GM18951 (cell line): ENCODE data around the gene ZMYND11.
"Not testable (repeated sequence)": the region's sequence is repeated elsewhere in the genome, so short reads cannot be mapped to it uniquely, and the experiment has no call there.

Experiments
- POLR2A ChIP-seq: IDR thresholded peaks from 4 replicates; pipeline ENCODE4 v1.6.1; 2011; ENCODE audit warnings: mild to moderate bottlenecking; ENCODE audit not compliant: insufficient read length, insufficient read depth; ENCODE audit errors: extremely low read depth
- in situ Hi-C: fragments of 300-500 bp; cut with MboI; formaldehyde crosslinking; loops from one replicate; pipeline ENCODE4 v1.12.0; 2022; ENCODE audit warnings: low sequenced_read_pairs, mixed read lengths, inconsistent platforms; ENCODE audit not compliant: unreplicated experiment

ZMYND11 gene

DNA sequence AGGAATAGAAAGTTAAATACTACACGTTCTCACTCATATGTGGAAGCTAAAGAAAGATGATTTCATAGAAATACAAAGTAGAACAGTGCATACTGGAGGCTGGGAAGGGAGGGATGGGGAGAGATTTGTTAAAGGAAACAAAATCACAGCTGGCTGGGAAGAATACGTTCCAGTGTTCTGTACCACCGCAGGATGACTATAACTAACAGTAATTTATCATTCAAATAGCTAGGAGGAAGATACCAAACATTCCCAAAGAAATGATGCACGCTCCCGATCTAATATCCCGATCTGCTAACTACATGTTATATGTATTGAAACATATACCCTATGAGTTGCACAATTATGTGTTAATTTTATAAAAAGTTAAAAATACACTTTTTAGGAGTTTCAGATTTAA lies 162.3 kb downstream of the ZMYND11 start:
- in situ Hi-C loops: no loop called here

DNA sequence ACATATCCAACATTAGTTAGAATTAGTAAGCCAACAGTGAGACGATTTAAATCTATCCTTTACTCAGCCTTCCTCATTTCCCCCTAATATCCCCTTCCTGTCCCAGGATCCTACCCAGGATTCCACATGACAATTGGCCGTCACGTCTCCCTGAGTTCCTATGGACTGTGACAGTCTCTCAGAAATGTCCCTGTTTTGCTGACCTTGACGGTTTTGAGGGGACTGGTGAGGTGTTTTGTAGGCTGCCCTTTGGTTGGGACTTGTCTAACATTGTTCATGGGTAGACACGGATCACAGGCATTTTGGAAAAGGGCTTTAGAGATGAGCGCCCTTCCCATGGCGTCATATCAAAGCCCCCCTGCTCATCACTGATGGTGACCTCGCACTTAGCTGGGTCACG lies 162.8 kb downstream of the ZMYND11 start:
- in situ Hi-C loops: no loop called here
- no peak for TF ChIP-seq POLR2A

More for the DNA sequence above, 162.3 kb downstream of the ZMYND11 start:
- TF ChIP-seq POLR2A: no peak

DNA sequence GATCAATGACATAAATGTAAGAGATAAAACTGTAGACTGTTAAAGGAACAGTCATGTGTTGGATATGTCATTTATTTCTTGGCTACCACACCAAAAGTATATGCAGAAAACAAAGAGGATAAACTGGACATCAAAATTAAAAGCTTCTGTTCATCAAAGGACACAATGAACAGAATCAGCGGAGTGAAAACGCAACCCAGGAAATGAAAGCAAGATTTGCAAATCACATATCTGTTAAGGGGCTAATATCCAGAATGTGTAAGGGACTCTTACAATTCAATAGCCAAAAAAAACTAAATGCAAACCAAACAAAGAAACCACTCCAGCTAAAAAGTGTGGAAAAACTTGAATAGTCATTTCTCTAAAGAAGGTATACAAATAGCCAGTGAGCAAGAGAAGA lies 164.3 kb downstream of the ZMYND11 start:
- in situ Hi-C loops: no loop called here
- TF ChIP-seq POLR2A: no peak

DNA sequence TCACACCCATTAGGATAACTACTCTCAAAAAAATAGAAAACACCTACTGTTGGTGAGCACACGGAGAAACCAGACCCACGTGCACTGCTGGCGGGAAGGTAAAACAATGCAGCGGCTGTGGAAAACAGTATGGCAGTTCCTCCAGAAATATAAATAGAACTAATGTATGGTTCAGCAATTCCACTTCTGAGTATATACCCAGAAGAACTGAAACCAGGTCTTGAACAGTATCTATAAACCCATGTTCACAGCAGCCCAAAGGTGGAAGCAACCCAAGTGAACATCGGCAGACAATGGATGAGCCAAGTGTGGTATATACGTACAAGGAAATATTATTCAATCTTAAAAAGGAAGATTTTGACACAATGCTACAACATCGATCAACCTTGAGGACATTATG lies 164.7 kb downstream of the ZMYND11 start:
- in situ Hi-C loops: no loop called here
- TF ChIP-seq POLR2A: no peak

DNA sequence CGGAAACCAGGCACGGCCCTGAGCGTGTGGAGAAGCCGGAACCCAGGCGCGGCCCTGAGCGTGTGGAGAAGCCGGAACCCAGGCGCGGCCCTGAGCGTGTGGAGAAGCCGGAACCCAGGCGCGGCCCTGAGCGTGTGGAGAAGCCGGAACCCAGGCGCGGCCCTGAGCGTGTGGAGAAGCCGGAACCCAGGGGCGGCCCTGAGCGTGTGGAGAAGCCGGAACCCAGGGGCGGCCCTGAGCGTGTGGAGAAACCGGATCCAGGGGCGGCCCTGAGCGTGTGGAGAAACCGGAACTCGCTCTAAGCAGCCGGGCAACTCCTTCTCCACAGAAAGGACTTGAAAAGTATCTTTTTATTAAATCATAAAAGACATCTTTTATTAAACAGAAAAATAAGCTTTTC lies 165.3 kb downstream of the ZMYND11 start:
- in situ Hi-C loops: not testable (repeated sequence)

DNA sequence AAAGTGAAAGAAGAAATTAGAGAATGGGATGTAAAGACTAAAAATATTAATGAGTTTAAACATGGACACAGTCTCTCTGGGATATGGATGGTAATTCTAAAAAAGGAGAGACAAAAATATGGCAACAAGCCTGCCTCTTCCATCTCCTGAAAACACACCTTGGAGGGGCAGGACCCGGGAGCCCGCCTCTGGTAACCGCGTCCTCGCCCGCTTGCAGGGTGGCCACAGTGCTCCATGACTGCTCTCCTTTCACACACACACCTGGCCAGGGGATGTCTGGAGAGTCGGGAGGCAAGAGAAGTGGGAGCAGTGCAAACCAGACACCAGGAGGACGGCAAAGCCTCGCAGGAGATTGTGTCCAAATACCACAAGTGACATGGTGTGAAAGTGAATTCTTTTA lies 166.3 kb downstream of the ZMYND11 start:
- in situ Hi-C loops: no loop called here
- TF ChIP-seq POLR2A: no peak
